ENCODE results near the gene SUMO4.

Gene SUMO4

DNA sequence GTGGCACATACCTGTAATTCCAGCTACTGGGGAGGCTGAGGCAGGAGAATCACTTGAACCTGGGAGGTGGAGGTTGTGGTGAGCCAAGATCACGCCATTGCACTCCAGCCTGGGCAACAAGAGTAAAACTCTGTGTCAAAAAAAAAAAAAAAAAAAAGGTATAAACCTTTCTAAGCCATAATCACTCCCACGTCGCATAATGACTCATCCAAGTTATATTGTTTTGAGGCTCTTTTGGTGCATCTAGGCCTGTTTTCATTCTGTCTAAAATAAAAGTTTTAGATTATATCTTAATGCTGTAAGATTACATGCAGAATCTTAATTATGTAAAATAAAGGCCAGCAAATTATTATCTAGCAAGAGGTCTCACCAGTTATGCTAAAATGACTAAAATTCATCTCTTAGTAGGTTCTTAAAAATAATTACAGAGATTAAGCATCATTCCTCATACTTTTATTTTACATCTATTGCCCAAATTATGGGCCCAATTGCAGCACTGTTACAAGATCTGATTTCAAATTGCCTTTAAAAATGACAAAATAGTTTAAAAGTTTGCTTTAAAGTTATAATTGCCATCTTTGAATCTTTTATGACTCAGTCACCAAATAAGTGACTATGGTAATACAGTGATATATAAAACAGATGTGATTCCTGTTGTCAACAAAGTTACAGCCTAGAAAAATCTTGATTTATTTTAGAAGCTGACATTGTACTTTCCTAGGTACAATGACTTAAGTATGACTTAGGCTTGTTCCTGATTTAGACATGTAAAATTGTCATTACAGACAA lies 10.4 kb upstream of the SUMO4 start (continued):
- TF ChIP-seq ZNF561 (tag by site-specific recombination; IDR thresholded peaks at IDR 0.05; ENCODE audit: borderline replicate concordance) = no peak

DNA sequence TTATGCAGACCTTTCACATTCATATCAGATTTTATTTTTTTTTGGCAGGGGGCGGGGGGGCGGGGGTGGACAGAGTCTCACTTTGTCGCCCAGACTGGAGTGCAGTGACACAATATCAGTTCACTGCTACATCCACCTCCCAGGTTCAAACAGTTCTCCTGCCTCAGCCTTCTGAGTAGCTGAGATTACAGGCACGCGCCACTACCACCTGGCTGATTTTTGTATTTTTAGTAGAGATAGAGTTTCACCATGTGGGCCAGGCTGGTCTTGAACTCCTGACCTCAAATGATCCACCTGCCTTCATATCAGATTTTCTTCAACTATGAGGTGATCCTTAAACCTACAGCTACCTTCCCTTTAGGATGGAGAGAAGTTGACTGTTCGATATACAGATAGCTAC lies 8.0 kb upstream of the SUMO4 start:
- Histone ChIP-seq H3K27ac (ENCODE audit: extremely low read depth, low read depth, low read length) (no peak overlapping the region), H3K36me3 (ENCODE audit: control insufficient read depth in 2 of 2, insufficient read depth in 1 of 2, low read length in 2 of 2) (peaks cover 0 to 14% of the 10 kb centered on the region in 2 experiments; a peak in 2 of 3 replicates), H3K9me3 (ENCODE audit: control insufficient read depth, insufficient read depth, low read depth, low read length) (no peaks in the 10 kb centered on the region), H3K4me3 (ENCODE audit: low read depth, low read length) (no peak overlapping the region), H3K4me1 (ENCODE audit: control insufficient read depth, insufficient read depth, low read length) (no peaks in the 10 kb centered on the region)
- CTCF ChIA-PET = interaction anchor here (0.6 kb wide), 2 partner anchors 41 to 264 kb away, joined by 3 to 4 read pairs; no protein-coding TSS in a partner anchor
- TF ChIP-seq ZBTB1 (tag by site-specific recombination; IDR thresholded peaks at IDR 0.05) (no peak), ZNF596 (tag by site-specific recombination; IDR thresholded peaks at IDR 0.05) (no peak), KLF1 (tag by site-specific recombination; IDR thresholded peaks at IDR 0.05) (no peak)
- TF ChIP-seq, protein P1, sequence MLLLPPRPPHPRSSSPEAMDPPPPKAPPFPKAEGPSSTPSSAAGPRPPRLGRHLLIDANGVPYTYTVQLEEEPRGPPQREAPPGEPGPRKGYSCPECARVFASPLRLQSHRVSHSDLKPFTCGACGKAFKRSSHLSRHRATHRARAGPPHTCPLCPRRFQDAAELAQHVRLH (tag by site-specific recombination; IDR thresholded peaks at IDR 0.05) = no peak
- POLR2A ChIA-PET = no interaction called here

DNA sequence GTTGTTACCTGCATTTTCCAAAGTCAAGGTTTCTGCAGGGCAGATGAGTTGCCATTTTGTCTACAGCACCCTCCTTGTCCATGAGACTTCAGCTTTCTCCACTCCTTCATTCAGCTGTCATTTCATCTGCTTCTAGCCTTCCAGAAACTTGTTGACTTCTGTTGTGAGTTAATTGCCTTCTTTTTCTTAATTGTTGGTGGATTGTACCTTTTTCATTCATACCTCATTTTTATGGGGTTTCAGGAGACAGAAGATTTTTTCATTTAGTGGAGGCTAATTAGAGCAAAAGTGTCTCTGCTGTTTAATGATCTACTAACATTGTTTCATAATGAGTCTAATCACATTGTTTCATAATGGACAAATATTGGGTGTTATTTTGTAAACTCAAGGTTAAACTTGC lies 7.5 kb upstream of the SUMO4 start:
- ChIA-PET POLR2A (no interaction called here), CTCF (interaction anchor here (0.6 kb wide), 2 partner anchors 42 to 350 kb away, joined by 4 read pairs; no protein-coding TSS in a partner anchor)
- H3K27ac ChIP-seq (ENCODE audit: extremely low read depth, low read depth, low read length) = no peak overlapping the region
- TF ChIP-seq, protein P1 (tag by site-specific recombination; IDR thresholded peaks at IDR 0.05) = no peak
- TF ChIP-seq, protein P2, sequence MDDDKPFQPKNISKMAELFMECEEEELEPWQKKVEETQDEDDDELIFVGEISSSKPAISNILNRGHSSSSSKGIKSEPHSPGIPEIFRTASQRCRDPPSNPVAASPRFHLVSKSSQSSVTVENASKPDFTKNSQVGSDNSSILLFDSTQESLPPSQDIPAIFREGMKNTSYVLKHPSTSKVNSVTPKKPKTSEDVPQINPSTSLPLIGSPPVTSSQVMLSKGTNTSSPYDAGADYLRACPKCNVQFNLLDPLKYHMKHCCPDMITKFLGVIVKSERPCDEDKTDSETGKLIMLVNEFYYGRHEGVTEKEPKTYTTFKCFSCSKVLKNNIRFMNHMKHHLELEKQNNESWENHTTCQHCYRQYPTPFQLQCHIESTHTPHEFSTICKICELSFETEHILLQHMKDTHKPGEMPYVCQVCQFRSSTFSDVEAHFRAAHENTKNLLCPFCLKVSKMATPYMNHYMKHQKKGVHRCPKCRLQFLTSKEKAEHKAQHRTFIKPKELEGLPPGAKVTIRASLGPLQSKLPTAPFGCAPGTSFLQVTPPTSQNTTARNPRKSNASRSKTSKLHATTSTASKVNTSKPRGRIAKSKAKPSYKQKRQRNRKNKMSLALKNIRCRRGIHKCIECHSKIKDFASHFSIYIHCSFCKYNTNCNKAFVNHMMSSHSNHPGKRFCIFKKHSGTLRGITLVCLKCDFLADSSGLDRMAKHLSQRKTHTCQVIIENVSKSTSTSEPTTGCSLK (tag by site-specific recombination; IDR thresholded peaks at IDR 0.05) = no peak
- TF ChIP-seq ZNF791 (tag by site-specific recombination; IDR thresholded peaks at IDR 0.05) = no peak
- no peak for TF ChIP-seq BCL11B (tag by site-specific recombination; IDR thresholded peaks at IDR 0.05; ENCODE audit: low read depth)
- no peak for TF ChIP-seq GLI4 (tag by site-specific recombination; IDR thresholded peaks at IDR 0.05)
- TF ChIP-seq ZNF596 (tag by site-specific recombination; IDR thresholded peaks at IDR 0.05) = no peak
- no peak for TF ChIP-seq ZNF48 (tag by site-specific recombination; IDR thresholded peaks at IDR 0.05)
- no peak for TF ChIP-seq MZF1 (tag by site-specific recombination; IDR thresholded peaks at IDR 0.05; ENCODE audit: borderline replicate concordance)
- TF ChIP-seq ZNF274 (IDR thresholded peaks at IDR 0.05; ENCODE audit: low read length) = no peak
- TF ChIP-seq ZNF274 (tag by site-specific recombination; IDR thresholded peaks at IDR 0.05; ENCODE audit: borderline replicate concordance) = no peak
- no peak for TF ChIP-seq WT1 (tag by site-specific recombination; IDR thresholded peaks at IDR 0.05)
- TF ChIP-seq ZNF600 (tag by site-specific recombination; IDR thresholded peaks at IDR 0.05) = no peak
- TF ChIP-seq ZNF473 (tag by site-specific recombination; IDR thresholded peaks at IDR 0.05) = no peak
- TF ChIP-seq ZNF837 (tag by site-specific recombination; IDR thresholded peaks at IDR 0.05) = no peak
- no peak for TF ChIP-seq ZNF202 (tag by site-specific recombination; IDR thresholded peaks at IDR 0.05; ENCODE audit: borderline replicate concordance)
- no peaks in the 10 kb centered on the region for H3K9me3 ChIP-seq (ENCODE audit: control insufficient read depth, insufficient read depth, low read depth, low read length)
- no peak overlapping the region for H3K4me3 ChIP-seq (ENCODE audit: low read depth, low read length)
- peaks cover 0 to 17% of the 10 kb centered on the region in 2 experiments; a peak in 2 of 3 replicates for H3K36me3 ChIP-seq (ENCODE audit: control insufficient read depth in 2 of 2, insufficient read depth in 1 of 2, low read length in 2 of 2)
- H3K4me1 ChIP-seq (ENCODE audit: control insufficient read depth, insufficient read depth, low read length) = no peaks in the 10 kb centered on the region
